Stimulated activated CD4-positive, alpha-beta T cell treated with anti-CD3 and anti-CD28 coated beads, TNF-alpha, amount 100 ng/mL, for 48 hours (primary cell): ENCODE measurements around the gene USF1.

Experiments
- DNase-seq, 3 donors: peaks; one replicate each; pipeline ENCODE4 v3.0.0-alpha.2; 2020; ENCODE audit warnings: low read depth in 3 of 3

USF1 gene, protein sequence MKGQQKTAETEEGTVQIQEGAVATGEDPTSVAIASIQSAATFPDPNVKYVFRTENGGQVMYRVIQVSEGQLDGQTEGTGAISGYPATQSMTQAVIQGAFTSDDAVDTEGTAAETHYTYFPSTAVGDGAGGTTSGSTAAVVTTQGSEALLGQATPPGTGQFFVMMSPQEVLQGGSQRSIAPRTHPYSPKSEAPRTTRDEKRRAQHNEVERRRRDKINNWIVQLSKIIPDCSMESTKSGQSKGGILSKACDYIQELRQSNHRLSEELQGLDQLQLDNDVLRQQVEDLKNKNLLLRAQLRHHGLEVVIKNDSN

DNA sequence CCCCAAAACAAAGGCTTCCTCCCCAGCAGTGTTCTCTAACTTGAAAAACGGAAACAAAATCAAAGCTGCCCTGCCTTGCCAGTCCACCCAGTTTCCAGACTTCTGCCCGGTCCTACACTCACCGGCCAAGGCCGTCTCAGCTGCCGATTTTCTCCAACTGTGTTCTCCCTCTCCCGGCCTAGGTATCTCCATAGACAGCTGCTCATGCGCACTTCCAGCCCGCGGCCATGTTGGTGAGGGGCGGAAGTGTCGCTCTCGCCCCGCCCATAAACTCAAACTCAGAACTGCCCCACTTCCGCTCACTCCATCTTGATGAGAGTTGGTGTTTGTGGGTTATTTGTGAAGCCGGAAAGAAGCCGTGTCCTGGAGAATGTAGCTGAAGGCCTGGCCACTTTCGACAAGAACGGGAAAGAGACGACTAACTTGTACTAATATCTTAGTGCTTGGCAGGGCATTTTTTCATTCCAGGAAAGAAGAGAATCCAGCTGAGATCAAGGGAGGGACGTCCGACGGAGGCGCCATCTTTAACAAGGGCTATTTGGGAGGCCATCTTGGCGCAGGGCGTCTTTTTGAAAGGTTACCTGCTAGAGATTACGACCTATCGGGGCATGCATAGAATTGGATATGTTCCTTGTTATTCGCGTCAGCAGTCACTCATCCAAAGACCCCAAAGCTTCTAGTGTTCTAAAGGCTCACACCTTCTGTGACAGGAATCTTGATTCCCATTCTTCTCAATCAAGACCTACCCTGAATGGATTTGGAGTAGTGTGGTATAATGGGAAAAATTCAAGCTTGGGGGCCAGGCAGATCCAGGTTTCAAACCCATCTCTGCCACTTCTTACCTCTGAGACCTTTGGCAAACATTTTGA lies at the start of gene USF1:
TSS of gene USF1 (minus strand) at position 242 of the 869 bp plus-strand sequence. CDS start 2,702 bp downstream, outside the sequence.
- DNase-seq, result peak; percentile 81 to 90 (median 85)

DNA sequence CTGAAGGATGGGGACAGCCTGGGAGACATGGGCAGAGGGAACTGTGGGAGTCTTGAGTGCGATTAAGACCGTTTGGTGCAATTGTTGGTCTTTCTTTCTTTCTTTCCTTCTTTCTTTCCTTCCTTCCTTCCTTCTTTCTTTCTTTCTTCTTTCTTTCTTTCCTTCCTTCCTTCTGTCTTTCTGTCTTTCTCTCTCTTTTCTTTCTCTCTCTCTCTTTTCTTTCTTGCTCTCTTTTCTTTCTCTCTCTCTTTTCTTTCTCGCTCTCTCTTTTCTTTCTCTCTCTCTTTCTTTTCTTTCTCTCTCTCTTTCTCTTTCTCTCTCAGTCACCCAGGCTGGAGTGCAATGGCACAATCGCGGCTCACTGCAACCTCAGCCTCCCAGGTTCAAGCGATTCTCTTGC lies 49.5 kb upstream of the USF1 start:
- no peak for DNase-seq

DNA sequence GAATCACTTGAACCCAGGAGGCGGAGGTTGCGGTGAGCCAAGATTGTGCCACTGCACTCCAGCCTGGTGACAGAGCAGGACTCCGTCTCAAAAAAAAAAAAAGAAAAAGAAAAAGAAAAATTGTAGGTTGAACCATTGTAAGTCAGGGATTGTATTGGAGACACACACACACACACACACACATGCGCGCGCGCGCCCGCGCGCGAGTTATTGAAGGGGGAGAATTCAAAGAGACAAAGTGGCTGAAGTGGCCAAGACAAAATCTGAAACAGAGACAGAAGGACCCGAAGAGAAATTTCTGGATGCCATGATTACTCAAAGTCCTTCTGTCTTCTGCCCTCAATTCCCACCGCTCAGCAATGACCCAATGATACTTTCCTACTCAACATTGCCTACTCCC lies 48.7 kb upstream of the USF1 start:
- DNase-seq, result no peak

DNA sequence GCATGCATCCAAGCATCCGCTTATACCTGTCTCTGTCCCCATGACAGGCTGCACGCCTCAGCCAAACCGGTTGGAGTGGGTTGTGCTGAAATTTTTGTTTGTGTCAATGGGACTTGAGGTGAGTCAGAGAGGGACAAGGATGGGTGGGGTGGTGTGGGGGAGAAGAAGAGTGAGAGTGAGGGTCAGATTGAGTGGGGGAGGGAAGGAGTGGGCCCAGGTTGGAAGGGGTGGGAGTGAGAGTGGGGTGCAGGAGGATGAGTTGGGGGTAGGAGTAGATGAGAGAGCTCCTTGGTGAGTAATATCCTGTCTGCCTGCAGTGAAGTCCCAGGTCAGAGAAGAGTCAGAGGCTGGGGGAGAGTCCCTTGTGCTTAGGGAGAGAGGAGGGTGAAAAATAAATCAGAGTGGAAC lies 46.8 kb upstream of the USF1 start:
- no peak for DNase-seq

DNA sequence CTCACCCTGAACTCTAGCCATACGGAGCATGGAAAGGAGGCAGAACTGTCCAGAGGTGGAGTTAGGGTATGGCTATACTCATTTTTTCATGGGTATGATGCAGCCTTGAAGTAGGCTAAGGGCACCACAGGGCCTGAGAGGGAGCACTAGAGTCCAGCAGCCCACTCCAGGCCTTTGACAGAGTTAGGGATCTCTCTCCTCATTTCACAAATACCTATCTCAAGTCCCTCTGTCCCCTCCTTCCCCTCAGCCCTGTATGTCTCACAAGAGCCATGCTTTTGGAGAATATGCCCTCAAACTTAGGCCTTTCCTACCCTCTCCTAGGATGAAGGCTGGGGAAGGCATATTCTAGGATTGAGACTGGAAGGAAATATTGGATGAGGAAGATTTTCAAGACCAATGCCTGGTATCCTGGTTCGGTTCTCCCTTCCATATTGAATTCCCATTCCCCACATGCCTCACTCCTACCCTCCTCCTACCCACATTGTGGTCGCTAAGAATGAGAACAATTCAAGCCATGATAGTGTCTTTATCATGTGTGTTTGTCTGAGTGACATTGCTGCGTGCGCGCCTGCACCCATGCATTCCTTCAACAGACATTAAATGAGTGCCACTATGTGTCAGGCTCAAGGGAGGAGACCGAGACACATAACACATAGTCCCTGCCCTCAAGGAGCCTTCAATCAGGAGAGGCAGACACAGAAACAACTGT lies 46.2 kb upstream of the USF1 start:
- no peak for DNase-seq

DNA sequence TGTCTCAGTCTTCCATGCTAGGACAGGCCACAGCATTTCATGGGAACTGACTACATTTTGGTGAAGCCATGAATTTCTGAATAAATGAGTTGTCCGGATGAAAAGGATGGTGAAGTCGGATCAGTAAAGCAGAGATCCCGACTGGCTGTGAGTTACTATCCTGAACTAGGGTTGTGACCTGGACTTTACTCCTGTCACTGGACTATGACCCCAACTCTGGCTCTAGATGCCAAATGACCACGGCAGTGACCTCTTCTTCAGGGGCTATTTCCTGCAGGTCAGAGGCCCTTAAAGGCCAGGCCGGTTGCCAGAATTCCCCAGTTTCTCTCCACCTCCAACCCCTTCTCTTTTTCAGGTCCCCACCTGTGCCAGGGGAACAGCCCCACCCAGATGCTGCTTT lies 45.3 kb upstream of the USF1 start:
- no peak for DNase-seq

DNA sequence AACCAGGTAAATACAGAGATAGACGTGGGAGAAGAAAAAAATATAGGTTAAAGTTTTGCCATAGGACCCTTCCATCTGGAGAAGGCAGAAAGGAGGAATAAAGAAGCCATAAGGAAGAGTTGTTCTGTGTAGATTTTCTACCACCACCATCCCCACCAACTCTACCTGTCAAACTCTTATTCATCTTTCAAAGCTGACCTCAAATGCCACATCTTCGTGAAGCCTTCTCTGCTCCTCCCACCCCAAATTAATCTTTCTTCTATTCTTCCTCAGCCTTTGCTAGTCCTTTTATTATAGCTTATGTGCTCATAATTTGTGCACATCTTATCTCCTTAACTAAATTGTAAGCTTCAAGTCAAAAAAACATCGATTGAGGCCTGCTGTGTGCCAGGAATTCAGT lies 44.8 kb upstream of the USF1 start:
- DNase-seq, result no peak

DNA sequence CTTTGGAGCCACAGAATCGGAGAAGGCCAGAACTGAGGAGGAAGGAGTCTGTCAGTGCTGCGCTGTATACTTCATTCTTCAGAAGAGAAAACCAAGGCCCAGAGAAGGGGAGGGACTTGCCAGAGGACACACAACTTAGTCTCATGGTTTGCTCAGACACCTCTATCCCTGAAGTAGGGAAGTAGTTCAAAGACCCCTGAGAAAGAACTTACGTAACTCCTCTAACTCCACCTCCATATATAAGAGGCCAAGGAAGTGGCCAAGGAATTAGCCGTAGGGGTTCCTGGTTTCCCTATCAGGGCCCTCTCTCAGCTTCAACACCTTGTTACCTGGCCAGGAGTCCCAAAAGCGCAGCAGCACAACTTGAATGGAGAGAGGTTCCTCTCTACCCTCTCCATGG lies 44.2 kb upstream of the USF1 start:
- no peak for DNase-seq

DNA sequence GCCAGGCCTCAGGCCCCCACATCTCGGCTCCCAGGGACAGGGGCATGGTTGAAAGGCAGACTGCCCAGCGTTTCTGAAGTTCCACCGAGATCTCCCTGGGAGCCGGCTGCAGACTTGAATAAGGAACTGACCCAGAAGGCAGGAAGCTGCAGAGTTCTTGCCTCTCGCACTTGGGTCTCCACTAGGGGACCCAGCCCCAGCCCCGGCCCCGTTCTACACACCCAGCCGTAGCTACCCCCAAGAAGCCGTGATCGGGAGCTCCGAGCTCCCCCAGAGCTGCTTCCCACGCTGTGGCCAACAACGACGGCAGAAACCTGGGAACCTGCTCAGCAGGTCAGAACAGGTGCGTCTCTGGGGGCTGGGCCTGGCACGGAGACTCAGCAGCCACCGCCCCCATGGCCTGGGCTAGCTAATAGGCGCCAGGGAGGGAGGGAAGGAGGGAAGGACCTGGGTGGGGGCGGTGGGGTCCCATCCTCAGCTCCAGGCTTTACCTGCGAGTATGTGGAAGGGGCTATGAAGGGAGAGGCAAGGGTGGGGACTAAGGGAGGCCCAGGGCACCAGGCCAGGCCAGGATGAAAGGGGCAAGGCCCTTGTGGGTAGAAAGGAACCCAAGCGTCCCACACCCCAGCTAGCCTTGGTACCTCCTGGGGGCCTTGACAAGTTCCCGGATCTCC lies 43.6 kb upstream of the USF1 start, which contains the start of gene NECTIN4:
TSS of gene NECTIN4 (minus strand) at position 308 of the 674 bp plus-strand sequence. CDS start at position 46, 262 bp downstream.
- no peak for DNase-seq

DNA sequence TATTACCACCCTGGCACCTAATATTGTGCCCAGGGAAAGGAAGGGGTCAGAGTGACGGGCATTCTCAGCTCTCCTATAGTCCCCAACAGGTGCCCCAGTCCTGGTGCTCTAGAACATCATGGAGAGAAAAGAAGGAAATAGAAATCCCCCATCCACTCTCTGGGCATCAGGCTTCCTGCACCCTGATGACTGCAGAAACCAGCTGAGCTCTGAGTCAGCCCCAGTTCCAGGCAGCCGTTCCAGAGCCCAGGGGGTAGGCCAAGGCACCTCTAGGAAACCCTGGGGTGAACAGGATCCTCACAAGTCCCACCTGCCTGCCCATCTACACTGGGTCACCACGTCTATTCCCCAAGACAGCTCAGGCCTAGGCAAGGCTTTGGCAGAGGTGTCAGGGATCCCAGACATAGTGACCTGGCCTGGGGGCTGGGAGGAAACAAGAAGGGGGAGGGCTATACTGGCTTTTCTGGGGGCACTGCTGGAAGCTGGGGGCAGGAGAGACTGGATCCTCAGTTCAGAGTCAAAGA lies 42.9 kb upstream of the USF1 start:
- no peak for DNase-seq

DNA sequence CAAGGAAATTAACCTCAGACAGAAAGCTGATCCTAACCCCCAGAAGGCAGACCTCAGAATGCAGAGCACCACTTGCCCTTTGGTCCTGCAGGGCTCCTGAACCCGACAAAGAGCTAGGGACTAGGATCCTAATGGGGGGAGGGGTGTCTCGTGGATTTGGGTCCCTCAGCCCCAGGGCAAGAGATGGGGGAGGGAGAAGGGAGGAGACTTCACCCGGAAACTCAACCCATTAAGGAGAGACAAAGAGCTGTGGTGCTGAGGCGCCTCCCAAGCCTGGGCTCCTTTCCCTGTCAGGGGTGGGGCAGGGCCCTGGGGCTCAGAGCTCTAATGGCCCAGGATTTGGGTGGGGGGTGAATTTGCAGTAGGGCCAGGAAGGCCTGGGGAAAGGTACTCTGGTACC lies 40.7 kb upstream of the USF1 start:
- no peak for DNase-seq

DNA sequence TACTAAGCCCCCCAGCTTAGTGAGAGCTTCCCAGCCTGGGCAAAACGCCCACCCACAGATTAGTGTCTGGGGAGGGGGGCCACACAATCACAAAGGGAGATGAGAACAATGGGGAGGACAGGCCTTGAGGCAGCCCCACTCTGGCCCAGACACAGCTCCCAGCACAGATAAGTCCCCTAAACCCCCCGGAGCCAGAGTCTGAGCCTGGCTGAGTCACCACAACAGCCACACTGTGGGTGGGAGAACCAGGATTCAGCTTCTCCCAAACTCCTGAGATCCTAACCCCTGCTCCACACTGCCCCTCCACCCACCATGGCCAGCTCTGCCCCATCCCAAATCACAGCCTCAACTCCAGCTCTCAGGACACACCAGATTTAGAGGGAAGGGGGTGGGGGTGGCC lies 39.4 kb upstream of the USF1 start:
- no peak for DNase-seq

DNA sequence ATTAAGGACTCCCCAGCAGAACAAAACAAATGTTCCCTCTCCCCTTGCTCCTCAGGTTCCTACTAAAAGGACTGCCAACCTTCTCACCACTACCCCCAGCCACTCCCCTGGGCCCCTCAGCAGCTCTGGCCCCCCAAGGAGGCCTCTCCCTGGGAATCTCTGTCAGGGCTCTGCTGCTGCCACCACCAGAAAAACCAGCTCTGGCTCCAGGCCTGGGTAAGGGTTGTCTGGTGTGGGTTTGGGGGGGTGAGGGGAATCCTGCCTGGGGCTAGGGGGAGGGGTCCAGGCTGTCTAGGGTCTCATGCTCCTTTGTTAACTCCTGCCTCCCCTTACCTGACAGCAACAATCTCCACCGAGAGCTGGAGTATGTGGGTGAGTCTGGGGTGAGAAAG lies 38.8 kb upstream of the USF1 start:
- DNase-seq, result no peak

DNA sequence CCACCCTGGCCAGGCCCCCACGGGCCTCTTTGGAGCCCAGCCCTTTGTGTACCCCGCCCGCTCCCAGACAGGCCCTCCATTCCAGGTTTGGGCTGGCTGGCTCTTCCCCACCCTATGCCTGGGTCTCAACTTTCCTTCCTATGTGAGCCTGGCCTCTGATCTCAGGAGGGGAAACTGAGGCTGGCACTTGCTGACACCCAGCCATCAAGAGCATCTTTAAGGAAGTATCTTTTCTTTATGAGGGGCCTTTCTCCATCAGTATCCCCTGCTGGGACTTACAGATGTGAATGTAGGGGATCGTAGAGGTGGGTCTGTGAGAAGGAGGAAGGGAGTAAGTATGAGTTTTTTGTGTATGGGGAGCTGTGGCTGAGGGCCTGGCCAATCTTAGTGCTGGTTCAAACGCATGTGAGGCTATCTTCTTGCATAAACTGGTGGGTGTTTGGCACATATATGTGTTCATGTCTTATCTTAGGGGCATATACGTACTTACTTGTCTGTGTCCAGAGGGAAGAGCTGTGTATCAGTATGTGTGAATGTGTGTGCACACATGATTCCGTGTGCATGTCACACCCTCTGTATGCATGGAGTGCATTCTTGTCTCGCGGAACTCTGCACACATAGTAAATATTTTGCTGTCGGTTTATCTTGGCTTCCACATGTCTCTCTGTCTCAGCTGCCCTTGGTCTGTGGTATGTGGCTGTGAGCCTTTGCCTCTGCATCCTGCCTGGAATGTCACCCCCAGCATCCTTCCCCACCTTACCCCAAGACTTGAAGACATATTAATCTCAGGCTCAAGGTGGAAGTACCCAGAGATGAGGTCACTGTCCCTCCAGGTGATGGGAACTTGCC lies 38.2 kb upstream of the USF1 start:
- no peak for DNase-seq

DNA sequence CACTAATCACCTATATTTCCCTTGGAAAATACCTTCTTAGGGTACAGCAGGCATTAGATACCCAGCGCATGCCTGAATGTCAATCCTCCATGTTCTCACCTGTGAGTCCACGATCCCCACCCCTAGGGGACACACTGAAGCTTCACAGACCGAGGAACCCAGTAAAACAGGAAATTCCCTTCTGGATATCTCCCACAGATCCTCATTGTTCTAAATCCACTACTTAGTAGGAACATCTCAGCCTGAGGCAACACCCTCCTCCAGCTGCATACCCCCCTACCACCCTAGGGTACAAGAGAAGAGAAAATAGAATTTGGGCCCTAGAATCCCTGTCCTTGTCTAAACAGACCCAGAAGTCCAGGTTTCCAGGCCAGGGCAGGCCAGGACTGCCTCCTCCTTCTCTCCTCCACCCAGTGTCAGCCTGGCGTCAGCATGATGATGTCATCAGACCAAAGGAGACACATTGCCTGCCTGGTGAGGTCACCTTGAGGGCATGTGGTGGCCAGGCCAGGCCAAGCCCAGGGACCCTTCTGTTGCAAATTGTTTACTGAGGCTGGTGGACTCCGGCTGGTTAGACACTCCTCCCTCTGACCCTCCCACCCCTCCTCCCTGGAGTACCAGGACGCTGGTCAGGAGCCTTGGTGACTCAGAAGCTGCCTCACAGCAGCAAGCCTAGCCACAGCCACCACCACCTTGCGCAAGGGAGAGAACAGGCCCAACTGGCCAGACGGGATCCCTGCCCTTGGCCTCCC lies 37.4 kb upstream of the USF1 start:
- DNase-seq, result no peak

DNA sequence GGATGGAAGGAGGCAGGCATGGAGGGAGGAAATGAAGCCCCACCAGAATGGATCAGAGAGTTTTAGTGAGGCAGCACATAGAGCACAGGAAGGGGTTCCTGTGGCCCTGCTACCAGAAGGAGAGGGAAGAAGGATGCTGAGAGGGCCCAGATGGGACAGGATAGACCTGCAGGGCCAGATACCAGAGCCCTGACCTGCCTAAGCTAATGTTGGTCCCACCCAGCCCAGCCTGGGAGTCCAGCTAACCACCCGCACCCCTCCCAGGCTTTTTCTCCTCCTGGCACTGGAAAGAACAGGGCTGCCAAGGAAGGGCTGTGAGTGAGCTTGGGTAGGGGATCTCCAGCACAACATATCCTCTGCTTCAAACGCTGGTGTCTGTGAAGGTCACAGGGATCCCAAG lies 36.7 kb upstream of the USF1 start:
- DNase-seq, result no peak

DNA sequence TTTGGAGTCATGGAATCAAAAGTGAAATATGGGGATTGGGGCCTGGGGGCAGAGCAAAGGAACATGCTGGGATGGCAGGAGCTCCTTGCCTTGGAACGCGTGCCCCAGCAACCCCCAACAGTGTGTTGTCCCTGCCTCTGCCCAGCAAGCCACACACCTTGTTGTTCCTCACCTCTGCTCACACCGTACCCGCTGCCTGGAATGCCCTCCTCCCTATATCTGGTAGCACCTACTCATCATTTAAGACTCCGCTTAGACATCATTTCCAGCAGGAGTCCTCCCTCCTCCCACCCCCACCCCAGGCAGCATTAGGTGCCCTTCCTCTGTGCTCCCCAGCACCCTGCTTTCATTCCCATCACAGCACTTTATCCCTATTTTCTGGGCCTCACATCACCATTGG lies 35.7 kb upstream of the USF1 start:
- no peak for DNase-seq

DNA sequence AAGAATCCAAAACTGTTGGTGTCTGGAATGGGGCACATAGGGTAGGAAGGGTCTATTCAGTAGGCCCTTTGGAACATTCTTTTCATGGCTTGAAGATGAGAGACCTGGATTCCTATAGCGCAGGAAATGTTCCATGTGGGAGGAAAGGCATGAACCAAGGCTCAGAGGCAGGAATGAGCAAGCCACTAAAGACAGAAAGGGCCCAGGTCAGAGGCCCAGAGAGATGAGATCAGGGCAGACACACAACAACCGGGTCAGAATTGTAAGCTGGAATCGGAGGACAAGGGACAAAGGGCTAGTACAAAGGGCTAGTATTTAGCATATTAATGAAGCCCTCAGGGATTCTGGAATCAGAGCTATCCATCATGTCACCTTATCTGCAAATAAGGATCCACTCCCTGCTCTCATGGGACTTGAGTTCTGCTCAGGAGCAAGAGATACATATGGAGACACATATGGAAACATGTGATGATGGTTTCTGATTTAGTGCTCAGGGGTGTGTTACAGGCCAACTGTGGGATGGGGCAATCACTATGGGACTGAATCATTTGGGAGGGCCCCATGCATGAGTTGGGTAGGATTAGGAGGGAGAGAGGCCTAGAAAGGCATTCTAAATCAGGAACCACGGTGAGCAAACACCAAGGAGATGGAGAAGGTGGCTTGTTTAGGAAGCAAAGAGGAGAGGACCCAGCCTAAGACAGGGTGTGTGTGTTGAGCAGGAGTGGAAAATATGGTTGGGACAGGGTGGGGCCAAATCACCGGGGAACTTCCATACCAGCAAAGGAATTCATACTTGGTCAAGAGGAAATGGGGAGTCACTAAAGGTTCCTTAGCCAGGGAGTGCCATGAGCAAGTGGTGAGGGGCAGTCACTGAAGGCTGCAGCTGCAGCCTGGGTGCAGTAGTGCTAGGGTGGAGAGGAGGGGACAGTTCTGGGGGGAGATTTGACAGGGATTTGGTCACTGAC lies 34.9 kb upstream of the USF1 start:
- DNase-seq, result no peak
